Measurements from ENCODE around the gene EXD1. TPM values are rescaled to one million over a fixed set of nuclear protein-coding genes. Genes with fewer than 3 reads are reported as not detected.

The EXD1 gene
- total RNA-seq, 4 donors from 2014 or later, result not detected

GRCh38 chr15:41133454-41133853, 97.1 kb downstream of the EXD1 start:
- Histone ChIP-seq H3K4me3 (no peak overlapping the region), H3K27me3 (no peaks in the 10 kb centered on the region), H3K27ac (no peak overlapping the region), H3K4me1 (no peaks in the 10 kb centered on the region), H3K36me3 (no peaks in the 10 kb centered on the region), H3K9me3 (no peaks in the 10 kb centered on the region)
- no peak for DNase-seq
- in situ Hi-C loops (cut with MboI; ENCODE audit: low pct_ligation_motif_present in 1 of 4, low pct_unique_long_range_greater_than_20kb in 1 of 4, low sequenced_read_pairs in 3 of 4) (no loop called here), intact Hi-C loops (cut with DNase I; ENCODE audit: low total_unique reads) (no loop called here)
- 86% methylated on average over 10 of the region's 10 CpGs; no CpG with 5 or more reads in 1 of the 2 donors for WGBS, 2 donors (ENCODE audit: low coverage in 1 of 2)
- TF ChIP-seq CTCF (IDR thresholded peaks at IDR 0.05) (no peak), EP300 (IDR thresholded peaks at IDR 0.05; ENCODE audit: low read depth) (no peak), POLR2A (IDR thresholded peaks at IDR 0.05) (no peak), POLR2AphosphoS5 (IDR thresholded peaks at IDR 0.05) (no peak)

Other genes starting within 250 kb of the EXD1 start
- gene INO80, start 114.5 kb downstream of the EXD1 start, total RNA-seq, result 10 to 100 TPM; 21.8 to 69.1 (median 29.8) TPM
- 100 to 1,000 TPM; 321 to 818 (median 572) TPM for gene CHP1, start 511 bp upstream of the EXD1 start, total RNA-seq
- gene OIP5, start 101.8 kb upstream of the EXD1 start, total RNA-seq, result 1 to 10 TPM in 2 of 4 donors, not detected in 2; 1.1 to 2.9 TPM
- gene NUSAP1, start 102.1 kb upstream of the EXD1 start, total RNA-seq, result 1 to 10 TPM; 5.0 to 8.9 (median 7.5) TPM
- gene NDUFAF1, start 171.7 kb upstream of the EXD1 start, total RNA-seq, result 10 to 100 TPM in 1 of 4 donors, 1 to 10 TPM in 3; 4.5 to 13.0 (median 8.4) TPM
- gene RTF1, start 186.3 kb upstream of the EXD1 start, total RNA-seq, result 10 to 100 TPM; 10.7 to 23.2 (median 17.6) TPM

Measured in transverse colon (tissue), 4 donors.